Keratinocyte (primary cell): Measurements from ENCODE around the gene ZNF12. TPM values are rescaled to one million over a fixed set of nuclear protein-coding genes. Genes with fewer than 3 reads are reported as not detected.

Experiments
- DNase-seq: peaks from one replicate; pipeline ENCODE4 v3.0.0-alpha.2; 2011; ENCODE audit warnings: low read depth, missing footprints, low spot score
- FAIRE-seq: peaks from 2 replicates; lab custom pipeline; 2011; peaks lifted over from hg19 to GRCh38; lab: Jason Lieb, UNC
- H2AFZ ChIP-seq: 2 replicates; pipeline ENCODE4 v1.6.0; 2012; ENCODE audit warnings: low read length, control low read depth, inconsistent platforms; ENCODE audit not compliant: control insufficient read depth
- H3K27ac ChIP-seq: 2 replicates; pipeline ENCODE4 v1.5.1; 2011; ENCODE audit warnings: low read length; ENCODE audit not compliant: control insufficient read depth, insufficient read depth
- H3K27me3 ChIP-seq: 3 replicates; pipeline ENCODE4 v1.6.0; 2011; ENCODE audit warnings: low read length; ENCODE audit not compliant: control insufficient read depth, insufficient read depth; ENCODE audit errors: extremely low read depth
- H3K36me3 ChIP-seq, 2 experiments: 2 replicates in 1 of 2; 3 replicates in 1 of 2; pipeline ENCODE4 v1.5.1; 2011; ENCODE audit warnings: low read length in 2 of 2, mild to moderate bottlenecking in 1 of 2; ENCODE audit not compliant: control insufficient read depth in 2 of 2, insufficient read depth in 2 of 2; ENCODE audit errors: extremely low read depth in 1 of 2
- H3K4me1 ChIP-seq: 3 replicates; pipeline ENCODE4 v1.5.1; 2011; ENCODE audit warnings: low read length; ENCODE audit not compliant: control insufficient read depth, insufficient read depth; ENCODE audit errors: extremely low read depth
- H3K4me2 ChIP-seq: 3 replicates; pipeline ENCODE4 v1.6.0; 2011; ENCODE audit warnings: low read depth, low read length; ENCODE audit not compliant: control insufficient read depth, insufficient read depth; ENCODE audit errors: extremely low read depth
- H3K4me3 ChIP-seq, 3 experiments: fragments of 200-600 bp in 1 of 3; sonication (generic) in 1 of 3; 2 replicates in 2 of 3; 3 replicates in 1 of 3; pipeline ENCODE4 v1.5.1; 2011 to 2016; ENCODE audit warnings: low read length in 3 of 3, mild to moderate bottlenecking in 3 of 3, control low read depth in 2 of 3, inconsistent platforms in 1 of 3, low read depth in 1 of 3, mixed read lengths in 1 of 3, mixed run types in 1 of 3, moderate library complexity in 1 of 3; ENCODE audit not compliant: control insufficient read depth in 2 of 3, insufficient read depth in 2 of 3; ENCODE audit errors: extremely low read depth in 1 of 3
- H3K79me2 ChIP-seq: 2 replicates; pipeline ENCODE4 v1.6.0; 2012; ENCODE audit warnings: low read length; ENCODE audit not compliant: control insufficient read depth, insufficient read depth
- H3K9ac ChIP-seq: 3 replicates; pipeline ENCODE4 v1.6.0; 2011; ENCODE audit warnings: low read length; ENCODE audit not compliant: control insufficient read depth, insufficient read depth; ENCODE audit errors: extremely low read depth
- H3K9me1 ChIP-seq: 3 replicates; pipeline ENCODE4 v1.6.0; 2011; ENCODE audit warnings: low read length; ENCODE audit not compliant: control insufficient read depth, insufficient read depth; ENCODE audit errors: extremely low read depth
- H3K9me3 ChIP-seq: 2 replicates; pipeline ENCODE4 v1.5.1; 2012; ENCODE audit warnings: low read depth, low read length; ENCODE audit not compliant: control insufficient read depth
- H4K20me1 ChIP-seq: 3 replicates; pipeline ENCODE4 v1.6.0; 2011; ENCODE audit warnings: low read length; ENCODE audit not compliant: control insufficient read depth, insufficient read depth; ENCODE audit errors: extremely low read depth
- EZH2 ChIP-seq: IDR thresholded peaks from one replicate; pipeline ENCODE4 v1.6.1; 2012; ENCODE audit warnings: inconsistent platforms, mild to moderate bottlenecking, low read length, moderate library complexity
- dilution Hi-C: fragments of 300-500 bp; cut with MboI; formaldehyde crosslinking; loops from one replicate; pipeline ENCODE4 v1.7.0; 2020; ENCODE audit warnings: low sequenced_read_pairs; ENCODE audit not compliant: extremely low pct_ligation_motif_present
- polyA plus RNA-seq, 5 experiments: library from polyadenylated mRNA; depleted of rRNA in 3 of 5; stranded (reverse) in 3 of 5; stranded (forward) in 1 of 5; unstranded in 1 of 5; fragments of >200 nt; gene quantifications; 1 replicate in 1 of 5; 2 replicates in 3 of 5; 3 replicates in 1 of 5; pipeline versions ENCODE4 v1.2.1 to v1.2.3, GENCODE V29; 2011 to 2012; ENCODE audit warnings: missing spikeins in 2 of 5, low read depth in 1 of 5, low replicate concordance in 1 of 5
- TF ChIP-seq, protein P1 (sequence below), 3 experiments: IDR thresholded peaks in 1 of 3; conservative IDR thresholded peaks in 1 of 3; optimal IDR thresholded peaks in 1 of 3; 2 replicates in 2 of 3; 3 replicates in 1 of 3; pipeline versions ENCODE3 to v1.5.1; 2011; ENCODE audit warnings: low read length in 3 of 3, mild to moderate bottlenecking in 3 of 3, moderate library complexity in 2 of 3, control low read depth in 1 of 3, inconsistent platforms in 1 of 3; ENCODE audit not compliant: insufficient read depth in 2 of 3; ENCODE audit errors: extremely low read depth in 1 of 3

Gene ZNF12
- polyA plus RNA-seq, 1 donor (not counting 4 experiments of a cell fraction or from before 2014, with no cell fraction given): 12.5 TPM

GRCh38 chr7:6700793-6701192 is 6.0 kb downstream of the ZNF12 start:
- H3K4me3 ChIP-seq: no peak overlapping the region
- no peaks in the 10 kb centered on the region for H4K20me1 ChIP-seq
- no peak overlapping the region for H2AFZ ChIP-seq
- H3K36me3 ChIP-seq: peaks cover 39 to 64% of the 10 kb centered on the region in 2 experiments
- no peak for DNase-seq
- H3K9me1 ChIP-seq: no peaks in the 10 kb centered on the region
- peaks cover 7% of the 10 kb centered on the region for H3K4me1 ChIP-seq
- peaks cover 69% of the 10 kb centered on the region for H3K79me2 ChIP-seq
- H3K9ac ChIP-seq: no peak overlapping the region
- H3K27ac ChIP-seq: no peak overlapping the region
- TF ChIP-seq, protein P1, sequence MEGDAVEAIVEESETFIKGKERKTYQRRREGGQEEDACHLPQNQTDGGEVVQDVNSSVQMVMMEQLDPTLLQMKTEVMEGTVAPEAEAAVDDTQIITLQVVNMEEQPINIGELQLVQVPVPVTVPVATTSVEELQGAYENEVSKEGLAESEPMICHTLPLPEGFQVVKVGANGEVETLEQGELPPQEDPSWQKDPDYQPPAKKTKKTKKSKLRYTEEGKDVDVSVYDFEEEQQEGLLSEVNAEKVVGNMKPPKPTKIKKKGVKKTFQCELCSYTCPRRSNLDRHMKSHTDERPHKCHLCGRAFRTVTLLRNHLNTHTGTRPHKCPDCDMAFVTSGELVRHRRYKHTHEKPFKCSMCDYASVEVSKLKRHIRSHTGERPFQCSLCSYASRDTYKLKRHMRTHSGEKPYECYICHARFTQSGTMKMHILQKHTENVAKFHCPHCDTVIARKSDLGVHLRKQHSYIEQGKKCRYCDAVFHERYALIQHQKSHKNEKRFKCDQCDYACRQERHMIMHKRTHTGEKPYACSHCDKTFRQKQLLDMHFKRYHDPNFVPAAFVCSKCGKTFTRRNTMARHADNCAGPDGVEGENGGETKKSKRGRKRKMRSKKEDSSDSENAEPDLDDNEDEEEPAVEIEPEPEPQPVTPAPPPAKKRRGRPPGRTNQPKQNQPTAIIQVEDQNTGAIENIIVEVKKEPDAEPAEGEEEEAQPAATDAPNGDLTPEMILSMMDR (optimal IDR thresholded peaks at IDR 0.05 in 1 of 3, IDR thresholded peaks at IDR 0.05 in 1 of 3, conservative IDR thresholded peaks at IDR 0.05 in 1 of 3; ENCODE audit: extremely low read depth in 1 of 3, insufficient read depth in 2 of 3, low read length in 3 of 3): no peak
- TF ChIP-seq EZH2: no peak
- peaks cover 30% of the 10 kb centered on the region for H3K9me3 ChIP-seq
- dilution Hi-C loops: no loop called here
- H3K4me2 ChIP-seq: no peak overlapping the region
- FAIRE-seq: no peak
- no peaks in the 10 kb centered on the region for H3K27me3 ChIP-seq

- Histone ChIP-seq H3K27ac (no peak overlapping the region), H3K9ac (no peak overlapping the region), H3K4me3 (no peak overlapping the region), H4K20me1 (no peaks in the 10 kb centered on the region), H3K36me3 (peaks cover 40 to 61% of the 10 kb centered on the region in 2 experiments), H3K4me2 (no peak overlapping the region), H3K79me2 (no peaks in the 10 kb centered on the region), H3K4me1 (no peaks in the 10 kb centered on the region), H3K9me3 (peaks cover 62% of the 10 kb centered on the region), H2AFZ (no peak overlapping the region), H3K27me3 (no peaks in the 10 kb centered on the region), H3K9me1 (no peaks in the 10 kb centered on the region)
- TF ChIP-seq EZH2: no peak
- TF ChIP-seq, protein P1 (optimal IDR thresholded peaks at IDR 0.05 in 1 of 3, IDR thresholded peaks at IDR 0.05 in 1 of 3, conservative IDR thresholded peaks at IDR 0.05 in 1 of 3; ENCODE audit: extremely low read depth in 1 of 3, insufficient read depth in 2 of 3, low read length in 3 of 3): no peak
- dilution Hi-C loops: no loop called here
- DNase-seq (no peak), FAIRE-seq (peak; percentile 5)
These were observed 15.1 kb downstream of the ZNF12 start for GRCh38 chr7:6691609-6692106.
